GM18507 (cell line): ENCODE data around the gene EPB41L2.

Experiments
- DNase-seq: peaks from one replicate; pipeline ENCODE4 v3.0.0; 2011; ENCODE audit warnings: low read depth; ENCODE audit not compliant: insufficient read length; ENCODE audit errors: extremely low spot score
- FAIRE-seq: peaks from 2 replicates; lab custom pipeline; 2011; peaks lifted over from hg19 to GRCh38; lab: Jason Lieb, UNC

Gene EPB41L2

GRCh38 chr6:130794738-130795137, 268.3 kb downstream of the EPB41L2 start:
- no peak for FAIRE-seq

GRCh38 chr6:130794010-130794697, 268.9 kb downstream of the EPB41L2 start:
- FAIRE-seq (no peak), DNase-seq (no peak)

More at GRCh38 chr6:130794738-130795137, 268.3 kb downstream of the EPB41L2 start:
- no peak for DNase-seq
